GM12875 (cell line): Measurements from ENCODE around the gene ANKS1B.

Experiments
- H3K4me3 ChIP-seq: one replicate; pipeline ENCODE4 v1.5.1; 2011; ENCODE audit warnings: low read depth, low read length, control low read depth
- CTCF ChIP-seq: IDR thresholded peaks from 2 replicates; pipeline ENCODE4 v1.5.1; 2011; ENCODE audit warnings: low read depth, mild to moderate bottlenecking, control low read depth, inconsistent platforms, low read length, moderate library complexity, borderline replicate concordance; ENCODE audit not compliant: insufficient read depth

Gene ANKS1B

DNA sequence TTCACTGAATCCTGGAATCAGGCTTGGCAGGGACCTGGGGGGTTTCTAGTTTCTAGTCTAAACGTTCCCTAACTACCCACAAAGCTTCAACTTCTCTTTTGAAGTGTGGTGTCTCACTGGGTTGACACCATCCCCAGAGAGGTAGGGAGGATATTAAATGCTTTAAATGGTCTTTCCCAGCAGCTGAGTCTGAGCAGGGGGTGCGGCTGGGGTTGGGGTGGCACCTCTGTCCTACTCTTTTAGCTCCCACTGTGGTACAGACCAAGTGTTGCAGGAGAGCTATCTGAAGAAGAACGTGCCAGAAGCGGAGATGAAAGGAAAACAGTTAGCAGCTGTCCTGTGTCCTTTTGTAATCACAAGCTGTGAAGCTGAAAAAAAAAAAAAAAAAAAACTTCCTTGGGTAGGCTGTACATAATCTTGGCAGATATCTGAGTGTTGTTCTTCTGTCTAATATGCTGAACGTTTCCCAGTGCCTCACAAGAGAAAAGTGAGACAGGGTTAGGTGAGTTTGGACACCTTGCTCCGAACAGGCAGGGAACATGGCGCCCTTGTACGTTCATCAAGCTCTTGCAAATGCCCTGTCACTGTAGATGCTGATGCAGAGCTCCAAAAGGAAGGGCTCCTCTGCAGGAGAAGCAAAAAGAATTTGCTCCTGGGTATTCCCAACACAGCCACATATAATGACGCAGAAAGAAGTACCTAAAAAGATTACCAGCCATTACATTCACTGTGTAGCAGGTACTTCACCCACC lies 892.5 kb downstream of the ANKS1B start:
- TF ChIP-seq CTCF: no peak
- H3K4me3 ChIP-seq: no peak overlapping the region

- H3K4me3 ChIP-seq: no peak overlapping the region
- no peak for TF ChIP-seq CTCF
Measured at GRCh38 chr12:99087278-99087677, 897.5 kb downstream of the ANKS1B start.

- no peak for TF ChIP-seq CTCF
- no peak overlapping the region for H3K4me3 ChIP-seq
Measured at GRCh38 chr12:99079811-99080210, 904.9 kb downstream of the ANKS1B start.

DNA sequence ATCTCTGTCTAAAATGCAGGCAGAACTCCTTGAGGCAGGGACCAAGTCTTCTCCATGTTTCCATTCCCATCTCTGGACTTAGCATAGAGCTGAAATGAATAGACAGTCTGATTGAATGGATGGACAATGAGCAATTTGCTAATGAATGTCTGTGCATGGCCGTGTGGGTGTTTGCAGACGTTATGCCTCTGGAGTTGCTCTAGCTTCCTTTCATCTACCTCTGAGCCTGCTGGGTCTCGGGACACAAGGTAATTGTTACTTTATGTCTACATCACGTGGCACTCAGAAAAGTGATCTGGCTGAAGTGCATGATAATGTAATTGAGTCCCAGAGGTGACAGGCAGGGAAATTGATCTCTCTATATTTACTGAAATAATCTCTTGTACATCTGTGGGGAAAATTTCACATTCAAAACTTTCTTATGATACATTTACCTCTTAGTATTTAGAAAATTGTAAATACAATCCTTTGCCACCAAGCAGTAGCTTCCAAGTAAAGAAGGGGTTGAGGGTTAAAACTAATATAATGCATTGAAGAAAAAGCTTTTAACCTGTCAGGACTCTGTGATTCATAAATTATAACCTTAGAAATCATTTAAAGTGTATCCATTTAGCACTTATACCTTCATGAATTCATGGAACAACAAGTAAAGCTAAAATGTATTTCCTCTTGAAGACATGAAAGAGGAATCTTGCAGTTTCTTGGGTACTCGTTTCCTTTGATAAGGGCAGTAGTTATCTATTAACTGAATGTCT lies 915.6 kb downstream of the ANKS1B start:
- no peak for TF ChIP-seq CTCF
- H3K4me3 ChIP-seq: no peak overlapping the region

DNA sequence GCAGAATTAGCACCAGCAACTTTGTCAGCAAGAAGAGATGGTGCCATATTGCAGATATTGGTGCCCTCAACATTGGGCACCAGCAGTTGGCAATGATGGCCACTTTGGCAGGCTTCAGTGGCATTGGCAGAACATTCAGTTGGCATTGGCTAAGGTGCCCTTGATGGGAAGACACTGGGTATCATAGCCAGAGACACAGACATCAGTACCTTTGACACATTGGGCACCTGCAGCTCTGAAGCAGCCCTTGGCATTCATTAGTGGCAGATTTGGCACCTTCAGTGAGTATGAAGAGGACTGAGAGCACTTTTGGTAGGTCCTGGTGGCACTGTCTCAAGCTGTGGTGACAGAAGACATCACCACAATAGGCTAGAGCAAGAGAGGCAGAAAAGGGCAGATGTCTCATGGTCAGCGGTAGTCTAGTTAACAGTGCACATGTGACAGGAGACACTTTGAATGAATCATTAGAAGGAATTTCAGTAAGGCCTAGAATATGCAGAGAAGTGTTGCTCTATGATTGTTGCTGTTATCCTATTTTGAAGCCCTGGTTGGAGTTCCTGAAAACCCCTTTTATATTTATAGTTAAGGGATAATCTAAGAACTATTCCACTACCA lies 917.5 kb downstream of the ANKS1B start:
- no peak for TF ChIP-seq CTCF
- no peak overlapping the region for H3K4me3 ChIP-seq

- H3K4me3 ChIP-seq: no peak overlapping the region
- TF ChIP-seq CTCF: no peak
Measured at GRCh38 chr12:99066726-99067125, 918.0 kb downstream of the ANKS1B start.
